CD4-positive, CD25-positive, alpha-beta regulatory T cell (primary cell): ENCODE data around the gene CD209. TPM values are rescaled to one million over a fixed set of nuclear protein-coding genes. Genes with fewer than 3 reads are reported as not detected.
"Not testable (repeated sequence)": the region's sequence is repeated elsewhere in the genome, so short reads cannot be mapped to it uniquely, and the experiment has no call there.

Experiments
- ATAC-seq, 2 donors: fragments of 150-1000 bp; cut with Tn5 transposase; one replicate each; pipeline ENCODE4 v1.10.0; 2021; ENCODE audit warnings: low read depth in 2 of 2, moderate number of reproducible peaks in 2 of 2, moderate library complexity in 1 of 2
- DNase-seq, 3 donors: peaks; one replicate each; pipeline versions ENCODE4 v3.0.0 to v3.0.0-alpha.2; 2012 to 2022; ENCODE audit warnings: mixed read lengths in 1 of 3
- H3K27ac ChIP-seq: one replicate; pipeline ENCODE4 v1.7.0; 2013; ENCODE audit warnings: mild to moderate bottlenecking, low read length; ENCODE audit not compliant: insufficient read depth, poor library complexity, severe bottlenecking
- H3K27me3 ChIP-seq: one replicate; pipeline ENCODE4 v1.7.0; 2013; ENCODE audit warnings: low read length; ENCODE audit not compliant: control insufficient read depth, insufficient read depth
- H3K36me3 ChIP-seq: one replicate; pipeline ENCODE4 v1.7.0; 2013; ENCODE audit warnings: mild to moderate bottlenecking, low read length, moderate library complexity; ENCODE audit not compliant: control insufficient read depth, insufficient read depth
- H3K4me1 ChIP-seq: 2 replicates; pipeline ENCODE4 v1.7.0; 2013; ENCODE audit warnings: mild to moderate bottlenecking, low read length; ENCODE audit not compliant: insufficient read depth, control insufficient read depth, poor library complexity, severe bottlenecking
- H3K4me3 ChIP-seq: one replicate; pipeline ENCODE4 v1.7.0; 2013; ENCODE audit warnings: low read depth, mild to moderate bottlenecking, low read length, moderate library complexity
- H3K9me3 ChIP-seq, 2 experiments: 1 replicate in 1 of 2; 2 replicates in 1 of 2; pipeline ENCODE4 v1.7.0; 2013; ENCODE audit warnings: low read length in 2 of 2, mild to moderate bottlenecking in 1 of 2, moderate library complexity in 1 of 2; ENCODE audit not compliant: control insufficient read depth in 2 of 2
- H3K27ac Mint-ChIP-seq, 3 donors: one replicate each; pipeline ENCODE4 v1.8.0; 2020 to 2022; ENCODE audit warnings: mild to moderate bottlenecking in 3 of 3, mixed read lengths in 3 of 3, moderate library complexity in 2 of 3
- H3K27me3 Mint-ChIP-seq: one replicate; pipeline ENCODE4 v1.8.0; 2022; ENCODE audit warnings: mild to moderate bottlenecking, mixed read lengths
- H3K36me3 Mint-ChIP-seq: one replicate; pipeline ENCODE4 v1.8.0; 2020; ENCODE audit warnings: mixed read lengths
- H3K4me1 Mint-ChIP-seq, 4 donors: one replicate each; pipeline ENCODE4 v1.8.0; 2020 to 2022; ENCODE audit warnings: mixed read lengths in 4 of 4, mild to moderate bottlenecking in 1 of 4
- H3K4me3 Mint-ChIP-seq, 4 donors: one replicate each; pipeline ENCODE4 v1.8.0; 2020 to 2022; ENCODE audit warnings: mild to moderate bottlenecking in 4 of 4, mixed read lengths in 4 of 4, moderate library complexity in 3 of 4
- H3K9me3 Mint-ChIP-seq, 7 donors: one replicate each; pipeline ENCODE4 v1.8.0; 2020 to 2022; ENCODE audit warnings: mixed read lengths in 7 of 7, mild to moderate bottlenecking in 3 of 7, moderate library complexity in 2 of 7
- polyA plus RNA-seq, 4 donors: library from polyadenylated mRNA; unstranded; fragments of 300-500 nt; fragmentation: Illumina TruSeq; gene quantifications; one replicate each; pipeline ENCODE4 v1.2.3, GENCODE V29; 2021
- total RNA-seq: library from RNA; stranded (reverse); gene quantifications from one replicate; pipeline ENCODE4 v1.2.3, GENCODE V29; 2022

Gene CD209
- total RNA-seq (not detected), polyA plus RNA-seq (not detected)

DNA sequence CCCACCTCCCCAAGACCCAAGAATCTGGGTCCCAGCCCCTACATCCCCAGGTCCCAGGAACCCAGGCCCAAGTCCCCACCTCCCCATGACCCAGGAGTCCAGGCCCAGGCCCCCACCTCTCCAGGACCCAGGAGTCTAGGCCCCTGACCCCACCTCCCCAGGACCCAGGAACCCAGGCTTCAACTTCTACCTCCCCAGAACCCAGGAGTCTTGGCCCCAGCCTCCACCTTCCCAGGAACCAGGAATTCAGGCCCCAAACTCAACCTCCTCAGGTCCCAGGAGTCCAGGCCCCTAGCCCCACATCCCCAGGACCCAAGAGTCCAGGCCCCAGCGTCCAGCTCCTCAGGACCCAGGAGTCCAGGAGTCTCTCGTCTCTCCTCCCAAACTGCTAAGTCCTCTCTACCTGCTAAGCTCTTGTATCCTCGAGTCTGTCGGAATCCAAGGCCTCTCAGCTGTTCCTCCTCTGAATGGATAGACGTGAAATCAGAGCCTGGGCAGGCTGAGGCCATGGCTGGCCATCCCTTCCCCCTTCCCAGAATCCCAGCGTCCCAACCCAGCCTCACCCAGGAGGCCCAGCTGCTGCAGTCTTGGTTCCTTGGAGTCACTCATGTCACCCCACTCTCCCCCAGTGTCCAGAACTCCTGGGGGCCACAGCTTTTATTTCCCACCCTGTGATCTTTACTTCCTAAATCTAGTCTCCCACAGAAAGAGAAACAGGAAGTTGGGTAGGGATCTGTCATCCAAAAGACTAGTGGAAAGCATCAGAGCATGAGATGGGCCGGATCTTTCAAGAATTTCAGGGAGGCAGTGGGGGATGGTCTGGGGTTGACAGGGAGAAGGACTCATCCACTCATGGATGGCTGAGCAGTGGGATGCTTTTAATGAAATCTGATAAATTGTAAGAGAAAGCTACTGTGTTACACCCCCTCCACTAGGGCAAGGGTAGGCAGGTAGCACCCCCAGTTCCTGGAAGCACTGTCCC, at the start of gene CD209:
TSS of gene CD209 (minus strand) at position 632 of the 982 bp plus-strand sequence. CDS start at position 609, 23 bp downstream.
- DNase-seq (no peak), ATAC-seq (no peak)
- H3K4me3 Mint-ChIP-seq = no peak within 1 kb of the TSS
- no peaks in the 10 kb centered on the region for H3K36me3 Mint-ChIP-seq
- H3K27ac Mint-ChIP-seq = no peak within 1 kb of the TSS
- Histone ChIP-seq H3K4me3 (no peak within 1 kb of the TSS), H3K4me1 (no peaks in the 10 kb centered on the region), H3K9me3 (peaks cover 0 to 4% of the 10 kb centered on the region in 2 experiments), H3K27ac (no peak within 1 kb of the TSS), H3K27me3 (no peaks in the 10 kb centered on the region), H3K36me3 (no peaks in the 10 kb centered on the region)
- H3K27me3 Mint-ChIP-seq = no peaks in the 10 kb centered on the region
- H3K9me3 Mint-ChIP-seq = peaks cover 0 to 12% (median 3%) of the 10 kb centered on the region in 7 donors
- peaks cover 5 to 18% (median 13%) of the 10 kb centered on the region in 4 donors for H3K4me1 Mint-ChIP-seq

DNA sequence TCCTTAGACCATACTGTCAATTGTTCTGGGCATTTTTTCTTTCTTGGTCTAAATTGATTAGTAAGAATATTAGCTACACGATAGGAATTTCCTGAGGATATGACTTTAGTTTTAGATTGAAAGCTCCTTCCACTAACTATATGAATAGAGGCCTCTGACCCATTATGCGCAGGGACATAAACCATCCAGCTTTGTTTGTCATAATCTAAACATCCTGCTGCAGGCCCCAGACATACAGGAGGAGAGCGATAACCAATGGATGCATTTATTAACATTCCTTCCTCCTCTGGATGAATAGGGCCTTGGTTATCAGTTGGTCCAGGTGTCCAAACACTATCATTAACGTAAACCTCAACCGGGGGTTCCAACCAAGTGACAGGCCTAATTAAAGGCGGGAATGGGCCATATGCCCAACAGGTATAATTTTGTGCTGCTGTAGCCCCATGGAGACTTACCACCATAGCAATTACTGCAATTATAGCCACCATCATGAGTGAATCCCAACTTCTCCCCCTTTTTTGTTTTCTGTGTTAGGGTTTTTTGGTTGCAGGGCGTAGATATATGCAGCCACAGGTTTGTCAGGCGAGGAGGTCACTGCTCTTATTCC, 48.3 kb upstream of the CD209 start:
- no peak overlapping the region for H3K4me3 Mint-ChIP-seq
- H3K9me3 Mint-ChIP-seq = peaks cover 0 to 1% (median 0%) of the 10 kb centered on the region in 7 donors
- Histone ChIP-seq H3K27ac (no peak overlapping the region), H3K27me3 (peaks cover 5% of the 10 kb centered on the region), H3K36me3 (no peaks in the 10 kb centered on the region), H3K9me3 (peaks cover 0 to 2% of the 10 kb centered on the region in 2 experiments), H3K4me1 (peaks cover 8% of the 10 kb centered on the region), H3K4me3 (no peak overlapping the region)
- H3K27me3 Mint-ChIP-seq = peaks cover 38% of the 10 kb centered on the region
- no peaks in the 10 kb centered on the region for H3K36me3 Mint-ChIP-seq
- H3K4me1 Mint-ChIP-seq = peaks cover 0 to 12% (median 4%) of the 10 kb centered on the region in 4 donors
- ATAC-seq = no peak
- no peak for DNase-seq
- no peak overlapping the region for H3K27ac Mint-ChIP-seq

- H3K9me3 Mint-ChIP-seq = peaks cover 0 to 3% (median 0%) of the 10 kb centered on the region in 7 donors
- ATAC-seq = no peak
- no peak overlapping the region for H3K4me3 ChIP-seq
Measured at GRCh38 chr19:7793493-7793892, 46.2 kb upstream of the CD209 start.

GRCh38 chr19:7792701-7793100, 45.4 kb upstream of the CD209 start:
- Mint-ChIP-seq H3K27me3 (peaks cover 38% of the 10 kb centered on the region), H3K4me1 (peaks cover 0 to 11% (median 2%) of the 10 kb centered on the region in 4 donors)
- H3K4me3 ChIP-seq, H3K9me3 Mint-ChIP-seq, H3K27ac Mint-ChIP-seq, H3K9me3 ChIP-seq, H3K36me3 Mint-ChIP-seq, H3K4me3 Mint-ChIP-seq, H3K36me3 ChIP-seq, H3K4me1 ChIP-seq, H3K27me3 ChIP-seq, ATAC-seq, H3K27ac ChIP-seq, DNase-seq: not testable (repeated sequence)

More at GRCh38 chr19:7793493-7793892, 46.2 kb upstream of the CD209 start:
- peaks cover 7% of the 10 kb centered on the region for H3K4me1 ChIP-seq
- Mint-ChIP-seq H3K27me3 (peaks cover 39% of the 10 kb centered on the region), H3K4me1 (peaks cover 0 to 8% (median 2%) of the 10 kb centered on the region in 4 donors), H3K36me3 (no peaks in the 10 kb centered on the region), H3K27ac (no peak overlapping the region), H3K4me3 (no peak overlapping the region)
- DNase-seq = no peak
- peaks cover 0 to 2% of the 10 kb centered on the region in 2 experiments for H3K9me3 ChIP-seq
- no peaks in the 10 kb centered on the region for H3K27me3 ChIP-seq
- no peak overlapping the region for H3K27ac ChIP-seq
- H3K36me3 ChIP-seq = no peaks in the 10 kb centered on the region

GRCh38 chr19:7792281-7792680, 44.9 kb upstream of the CD209 start:
- Mint-ChIP-seq H3K27ac (peak overlapping the region in 1 of 3 donors; percentile 79), H3K4me1 (peaks cover 0 to 13% (median 2%) of the 10 kb centered on the region in 4 donors), H3K27me3 (peaks cover 39% of the 10 kb centered on the region), H3K9me3 (peaks cover 0 to 3% (median 0%) of the 10 kb centered on the region in 7 donors), H3K36me3 (no peaks in the 10 kb centered on the region), H3K4me3 (no peak overlapping the region)
- Histone ChIP-seq H3K4me1 (peaks cover 7% of the 10 kb centered on the region), H3K9me3 (peaks cover 0 to 2% of the 10 kb centered on the region in 2 experiments), H3K27me3 (peaks cover under 1% of the 10 kb centered on the region), H3K4me3 (no peak overlapping the region), H3K27ac (no peak overlapping the region), H3K36me3 (no peaks in the 10 kb centered on the region)
- no peak for DNase-seq
- no peak for ATAC-seq

DNA sequence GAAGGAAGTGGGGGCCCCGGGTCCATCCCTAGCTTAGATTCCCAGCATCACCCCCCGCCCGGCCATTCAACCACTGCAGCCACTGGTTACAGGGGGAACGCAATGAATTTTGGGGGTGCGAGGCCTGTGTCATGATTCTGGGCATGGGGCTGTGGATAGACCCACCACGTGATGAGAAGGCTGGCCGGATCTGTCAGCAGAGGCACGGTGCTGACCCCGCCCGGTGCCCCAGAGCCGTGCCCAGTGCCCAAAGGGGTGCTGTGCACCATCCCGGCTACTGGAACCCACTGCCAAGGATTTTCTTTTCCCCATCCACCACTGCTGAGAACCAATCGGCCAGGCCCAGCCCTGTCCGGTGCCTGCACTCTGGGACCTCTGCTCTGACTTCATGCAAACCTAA, 43.1 kb upstream of the CD209 start:
- Mint-ChIP-seq H3K27me3 (peaks cover 47% of the 10 kb centered on the region), H3K4me3 (peak overlapping the region in 1 of 4 donors; percentile 81)

GRCh38 chr19:7789447-7789846, 42.1 kb upstream of the CD209 start:
- H3K4me3 ChIP-seq = no peak overlapping the region
- peaks cover 0 to 5% (median 2%) of the 10 kb centered on the region in 7 donors for H3K9me3 Mint-ChIP-seq
- H3K4me3 Mint-ChIP-seq = peak overlapping the region in 3 of 4 donors; percentile 43 to 62 (median 58)

More for the DNA sequence above, 43.1 kb upstream of the CD209 start:
- H3K4me3 ChIP-seq = no peak overlapping the region
- Mint-ChIP-seq H3K27ac (no peak overlapping the region), H3K9me3 (peaks cover 0 to 3% (median 0%) of the 10 kb centered on the region in 7 donors), H3K4me1 (peaks cover 0 to 13% (median 0%) of the 10 kb centered on the region in 4 donors), H3K36me3 (no peaks in the 10 kb centered on the region)
- no peak for DNase-seq
- ATAC-seq = no peak
- H3K27me3 ChIP-seq = peaks cover 2% of the 10 kb centered on the region
- peaks cover 0 to 2% of the 10 kb centered on the region in 2 experiments for H3K9me3 ChIP-seq
- H3K4me1 ChIP-seq = peaks cover 7% of the 10 kb centered on the region
- no peak overlapping the region for H3K27ac ChIP-seq
- no peaks in the 10 kb centered on the region for H3K36me3 ChIP-seq

More at GRCh38 chr19:7789447-7789846, 42.1 kb upstream of the CD209 start:
- no peaks in the 10 kb centered on the region for H3K36me3 Mint-ChIP-seq
- H3K27ac Mint-ChIP-seq = no peak overlapping the region
- H3K9me3 ChIP-seq = peaks cover 0 to 4% of the 10 kb centered on the region in 2 experiments
- H3K27me3 Mint-ChIP-seq = peaks cover 56% of the 10 kb centered on the region
- H3K27me3 ChIP-seq = peaks cover 4% of the 10 kb centered on the region
- H3K4me1 ChIP-seq = peaks cover 7% of the 10 kb centered on the region
- DNase-seq = peak in 2 of 3 donors; percentile 28 to 33
- H3K36me3 ChIP-seq = no peaks in the 10 kb centered on the region
- H3K4me1 Mint-ChIP-seq = peaks cover 0 to 13% (median 0%) of the 10 kb centered on the region in 4 donors
- ATAC-seq = peak; percentile 42 to 43
- no peak overlapping the region for H3K27ac ChIP-seq
